HK-2 (cell line): Measurements from ENCODE around the gene STAB2.

Source experiments
- DNase-seq: peaks from one replicate; pipeline ENCODE4 v3.0.0-alpha.2; 2018; ENCODE audit not compliant: unreplicated experiment

The STAB2 gene

DNA sequence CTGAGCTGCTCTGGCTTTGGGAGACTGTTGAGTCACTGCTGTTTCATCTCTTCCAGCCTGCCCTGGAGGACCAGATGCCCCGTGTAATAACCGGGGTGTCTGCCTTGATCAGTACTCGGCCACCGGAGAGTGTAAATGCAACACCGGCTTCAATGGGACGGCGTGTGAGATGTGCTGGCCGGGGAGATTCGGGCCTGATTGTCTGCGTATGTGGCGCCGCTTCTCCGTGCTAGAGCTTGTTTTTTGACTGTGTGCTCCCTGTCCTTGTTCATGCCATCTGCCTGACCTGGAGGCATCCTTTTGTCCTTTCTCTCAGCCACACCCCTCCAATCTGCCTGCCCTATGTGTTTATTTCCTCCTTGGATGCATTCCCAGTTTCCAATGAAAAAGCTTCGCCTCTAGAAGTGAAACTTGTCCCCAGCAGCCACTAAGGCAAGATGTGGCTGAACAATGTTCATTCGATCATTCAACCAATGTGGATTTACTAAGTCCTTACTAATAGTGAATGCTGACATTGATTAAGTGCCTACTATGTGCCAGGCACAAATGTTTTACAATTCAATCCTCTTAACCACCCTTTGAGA, 155.4 kb downstream of the STAB2 start:
- DNase-seq, result no peak

DNA sequence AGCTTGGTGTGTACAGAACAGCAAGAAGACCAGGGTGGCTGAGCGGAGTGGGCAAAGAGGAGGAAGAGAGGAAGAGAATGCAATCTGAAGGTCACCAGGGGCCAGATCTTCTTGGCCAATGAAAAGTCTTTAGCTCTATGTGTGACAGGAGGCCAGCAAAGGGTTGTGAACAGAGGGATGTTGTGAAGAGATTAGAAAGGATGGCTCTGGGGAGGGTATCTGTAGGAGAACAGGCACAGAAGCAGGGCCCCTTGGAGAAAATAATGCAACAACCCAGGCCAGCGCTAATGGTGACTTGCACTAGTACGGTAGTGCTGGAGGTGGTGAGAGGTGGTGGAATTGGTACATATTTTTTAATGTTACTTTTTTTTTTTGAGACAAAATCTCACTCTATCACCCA, 156.7 kb downstream of the STAB2 start:
- DNase-seq, result no peak

DNA sequence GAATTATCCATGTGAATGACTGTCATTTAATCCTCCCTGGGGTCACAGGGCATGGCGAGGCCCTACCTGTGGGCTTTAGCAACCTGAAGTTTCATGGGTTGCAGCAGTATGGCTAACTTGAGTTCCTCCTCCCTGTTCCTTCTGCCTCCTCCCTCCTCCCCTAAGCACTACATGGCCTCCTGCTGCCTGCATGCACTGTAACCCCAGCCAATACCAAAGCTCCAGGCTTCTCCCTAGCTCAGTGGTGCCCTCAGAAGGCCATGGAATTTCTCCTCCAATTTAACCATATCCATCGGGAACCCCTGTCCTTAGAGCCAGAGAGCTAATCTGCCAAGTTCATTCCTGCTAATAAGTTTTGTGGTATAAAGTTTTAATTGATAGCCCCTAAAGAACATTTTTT, 158.9 kb downstream of the STAB2 start:
- DNase-seq, result no peak

DNA sequence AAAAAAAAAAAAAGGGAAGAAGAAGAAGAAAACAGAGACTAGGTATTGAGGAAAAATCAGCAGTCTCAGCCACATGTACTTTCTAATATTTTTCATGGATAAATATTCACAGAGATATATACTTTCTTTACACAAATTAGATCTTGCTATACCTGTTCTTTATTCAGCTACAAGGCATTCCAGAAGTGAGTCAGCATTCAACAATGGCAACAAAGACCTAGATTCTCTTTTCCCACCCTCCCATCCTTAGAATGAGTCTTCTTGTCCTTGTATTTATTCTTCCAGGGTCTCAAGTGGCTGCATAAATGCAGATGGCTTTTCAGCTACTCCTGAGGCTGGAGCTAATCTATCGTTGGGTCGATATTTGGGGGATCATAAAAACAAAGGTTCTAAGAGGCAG, 160.9 kb downstream of the STAB2 start:
- DNase-seq, result no peak

DNA sequence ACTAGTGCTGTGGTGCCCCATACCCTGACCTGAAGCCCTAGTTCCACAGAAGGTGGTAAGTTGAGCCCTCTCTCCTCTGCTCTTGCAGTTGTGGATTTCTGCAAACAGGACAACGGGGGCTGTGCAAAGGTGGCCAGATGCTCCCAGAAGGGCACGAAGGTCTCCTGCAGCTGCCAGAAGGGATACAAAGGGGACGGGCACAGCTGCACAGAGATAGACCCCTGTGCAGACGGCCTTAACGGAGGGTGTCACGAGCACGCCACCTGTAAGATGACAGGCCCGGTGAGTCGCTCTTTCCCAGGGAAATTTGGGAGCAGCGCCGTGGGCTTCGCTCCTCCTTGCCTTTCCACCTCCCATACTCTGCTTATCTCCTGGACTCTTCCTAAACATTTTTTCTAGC, 161.8 kb downstream of the STAB2 start:
- DNase-seq, result no peak

DNA sequence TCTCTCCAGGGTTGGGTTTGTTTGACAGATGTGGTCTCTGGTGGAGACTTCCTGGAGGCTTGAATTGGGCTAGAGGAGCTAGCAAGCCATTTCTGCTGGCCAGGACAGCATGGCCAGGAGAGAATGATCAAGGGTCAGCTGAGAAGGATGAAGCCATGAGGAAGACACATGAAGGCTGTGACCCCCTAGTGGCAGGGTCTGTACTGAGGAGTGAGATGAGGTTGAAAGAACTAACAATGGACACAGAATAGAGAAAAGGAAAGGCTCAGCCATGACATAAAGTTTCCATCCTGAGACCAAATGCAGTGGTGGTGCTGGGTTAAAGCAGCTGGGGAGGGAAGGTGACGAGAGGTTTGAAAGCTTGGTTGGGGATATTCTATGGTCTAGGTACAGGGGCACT, 164.1 kb downstream of the STAB2 start:
- no peak for DNase-seq

DNA sequence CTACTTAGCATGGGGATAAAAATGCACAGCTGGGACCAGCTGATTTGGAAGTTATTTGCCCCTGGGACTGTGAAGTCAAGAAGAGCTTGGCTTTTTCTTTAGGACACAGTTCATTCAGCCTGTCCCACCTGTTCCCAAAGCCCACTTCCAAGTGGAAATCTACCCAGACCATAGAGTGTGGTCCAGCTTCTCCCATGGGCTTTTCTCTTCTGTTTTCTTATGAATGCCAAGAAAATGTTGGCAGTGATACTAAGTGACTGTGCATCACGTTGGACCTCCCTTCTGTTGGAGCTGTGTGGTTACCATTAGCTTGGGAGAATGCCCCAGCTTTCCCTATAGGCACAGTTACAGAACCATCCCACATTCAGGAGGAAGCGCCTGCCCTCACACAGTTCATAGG, 164.5 kb downstream of the STAB2 start:
- no peak for DNase-seq

DNA sequence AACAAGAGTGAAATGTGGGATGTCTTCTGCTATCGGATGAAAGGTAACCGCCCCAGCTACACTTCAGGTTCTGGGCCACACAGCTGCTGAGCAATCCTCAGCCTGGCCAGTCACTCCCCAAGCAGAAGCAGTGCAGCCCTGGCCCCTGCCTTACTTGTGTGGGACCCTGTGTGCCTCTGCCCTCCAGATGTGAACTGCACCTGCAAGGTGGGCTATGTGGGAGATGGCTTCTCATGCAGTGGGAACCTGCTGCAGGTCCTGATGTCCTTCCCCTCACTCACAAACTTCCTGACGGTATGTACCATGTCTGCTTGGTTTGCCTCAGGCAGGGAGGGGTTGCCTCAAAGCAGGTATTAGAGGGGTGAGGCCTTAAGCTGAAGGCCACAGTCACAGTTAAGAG, 168.4 kb downstream of the STAB2 start:
- no peak for DNase-seq

DNA sequence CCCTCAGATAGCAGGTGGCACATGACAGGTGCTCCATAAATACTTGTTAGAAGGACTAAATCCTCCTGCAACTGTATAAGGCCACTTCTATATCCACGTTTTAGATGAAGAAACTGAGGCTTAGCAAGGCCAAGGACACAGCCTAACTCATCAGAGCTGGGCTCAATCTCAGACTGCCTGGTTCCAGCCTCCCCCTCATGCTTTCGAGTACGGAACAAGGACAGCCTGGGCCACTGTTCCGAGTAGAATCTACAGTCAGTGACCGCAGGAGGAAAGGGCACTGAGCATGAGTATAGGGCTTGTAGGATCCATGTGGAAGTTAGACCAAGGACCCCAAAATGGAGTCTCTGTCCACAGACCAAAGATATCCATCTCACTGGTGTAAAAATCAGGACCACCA, 169.4 kb downstream of the STAB2 start:
- DNase-seq, result no peak

DNA sequence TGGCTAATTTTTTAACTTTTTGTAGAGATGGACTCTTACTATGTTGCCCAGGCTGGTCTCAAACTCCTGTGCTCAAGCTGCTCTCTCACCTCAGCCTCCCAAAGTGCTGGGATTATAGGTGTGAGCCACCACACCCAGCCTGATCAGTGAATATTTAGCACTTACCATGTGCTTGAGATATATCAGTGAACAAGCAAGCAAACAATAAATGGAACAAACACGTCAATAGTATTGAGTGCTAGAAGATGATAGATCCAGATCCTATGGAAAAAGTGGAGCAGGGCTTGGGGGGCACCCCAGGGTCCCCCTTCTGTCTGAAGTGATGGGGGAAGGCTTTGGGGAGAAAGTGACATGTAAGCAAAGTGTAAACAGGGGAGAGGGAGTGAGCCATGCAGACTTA, 170.2 kb downstream of the STAB2 start:
- no peak for DNase-seq

DNA sequence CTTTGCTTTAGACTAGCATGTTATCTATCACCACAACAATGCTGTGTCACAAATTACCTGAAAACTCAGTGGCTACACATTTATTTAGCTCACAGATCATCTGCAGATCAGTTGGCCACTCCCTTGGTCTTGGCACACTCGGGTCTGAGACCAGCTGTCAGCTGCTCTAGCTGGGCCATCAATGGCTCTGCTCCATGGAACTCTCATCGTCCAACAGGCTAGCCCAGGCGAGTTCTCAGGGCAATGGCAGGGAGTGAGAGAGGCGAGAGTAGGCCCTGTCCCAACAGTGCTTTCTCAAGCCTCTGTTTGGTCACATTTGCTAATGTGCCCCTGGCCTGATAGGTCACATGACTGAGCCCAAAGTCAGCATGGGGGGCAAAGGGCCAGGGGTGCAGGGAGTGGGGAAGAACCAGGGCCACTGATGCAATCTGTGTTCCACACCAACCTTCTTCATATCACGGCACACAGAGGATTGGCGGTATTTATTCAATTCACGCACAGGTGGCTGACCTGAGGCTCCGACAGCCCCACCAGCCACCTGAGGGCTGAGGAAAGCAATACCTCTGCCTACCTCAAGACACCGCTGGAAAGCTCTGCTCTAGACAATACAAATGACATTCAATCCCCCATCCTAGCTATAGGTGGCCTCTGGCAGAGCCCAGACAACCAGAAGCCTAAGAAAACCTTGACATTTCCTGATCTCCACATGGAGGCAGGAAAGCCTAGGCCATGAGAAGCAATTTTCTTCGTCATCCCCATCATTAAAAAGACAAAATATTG, 171.4 kb downstream of the STAB2 start:
- no peak for DNase-seq

DNA sequence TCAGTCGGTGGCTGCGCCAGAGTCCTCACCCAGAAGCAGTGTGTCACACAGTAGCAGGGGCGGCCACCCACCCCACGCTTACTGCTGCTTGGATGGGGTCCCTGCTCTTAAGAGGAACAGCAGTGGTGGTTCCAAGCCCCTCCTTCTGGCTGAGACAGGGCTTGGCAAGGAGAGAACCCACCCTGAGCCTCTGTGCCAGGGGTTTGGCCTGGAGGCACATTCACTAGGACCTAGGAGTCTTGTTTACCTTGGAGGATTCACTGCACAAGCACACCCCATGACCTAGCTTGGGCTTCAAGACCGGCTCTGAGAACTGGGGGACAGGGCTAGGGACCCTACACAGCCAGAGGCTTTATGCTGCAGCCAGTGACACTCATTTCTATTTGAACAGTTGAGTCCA, 175.4 kb downstream of the STAB2 start:
- DNase-seq, result no peak

DNA sequence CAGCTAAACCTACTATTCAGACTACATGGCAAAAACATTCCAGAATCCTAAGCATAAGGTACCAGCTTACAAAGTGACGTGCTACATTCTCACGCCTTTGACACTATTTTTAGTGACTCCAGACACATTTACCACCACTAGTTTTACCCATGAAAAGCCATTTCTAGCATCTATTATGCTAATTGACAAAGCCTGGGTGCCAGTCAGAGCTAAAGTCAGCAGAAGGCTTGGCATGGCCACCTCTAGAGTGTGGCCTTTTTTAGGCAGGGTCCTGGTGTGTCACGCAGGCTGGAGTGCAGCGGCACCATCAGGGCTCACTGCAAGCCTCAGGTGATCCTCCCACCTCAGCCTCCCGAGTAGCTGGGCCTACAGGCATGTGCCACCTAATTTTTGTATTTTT, 178.2 kb downstream of the STAB2 start:
- DNase-seq, result no peak

DNA sequence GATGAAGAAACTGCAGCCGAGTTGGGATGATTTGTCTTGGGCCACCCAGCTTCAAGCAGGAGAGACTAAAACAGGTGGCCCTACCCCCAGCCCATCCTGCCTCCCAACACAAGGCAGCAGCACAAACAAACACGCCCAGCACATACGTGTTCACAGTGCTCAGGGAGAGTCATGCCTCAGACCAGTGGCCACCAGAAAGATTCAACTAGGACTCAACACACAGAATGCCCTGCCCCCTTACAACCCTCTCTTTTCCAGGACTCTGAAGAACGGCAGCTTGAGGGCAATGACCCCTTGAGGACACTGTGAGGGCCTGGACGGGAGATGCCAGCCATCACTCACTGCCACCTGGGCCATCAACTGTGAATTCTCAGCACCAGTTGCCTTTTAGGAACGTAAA, 179.0 kb downstream of the STAB2 start:
- DNase-seq, result no peak

DNA sequence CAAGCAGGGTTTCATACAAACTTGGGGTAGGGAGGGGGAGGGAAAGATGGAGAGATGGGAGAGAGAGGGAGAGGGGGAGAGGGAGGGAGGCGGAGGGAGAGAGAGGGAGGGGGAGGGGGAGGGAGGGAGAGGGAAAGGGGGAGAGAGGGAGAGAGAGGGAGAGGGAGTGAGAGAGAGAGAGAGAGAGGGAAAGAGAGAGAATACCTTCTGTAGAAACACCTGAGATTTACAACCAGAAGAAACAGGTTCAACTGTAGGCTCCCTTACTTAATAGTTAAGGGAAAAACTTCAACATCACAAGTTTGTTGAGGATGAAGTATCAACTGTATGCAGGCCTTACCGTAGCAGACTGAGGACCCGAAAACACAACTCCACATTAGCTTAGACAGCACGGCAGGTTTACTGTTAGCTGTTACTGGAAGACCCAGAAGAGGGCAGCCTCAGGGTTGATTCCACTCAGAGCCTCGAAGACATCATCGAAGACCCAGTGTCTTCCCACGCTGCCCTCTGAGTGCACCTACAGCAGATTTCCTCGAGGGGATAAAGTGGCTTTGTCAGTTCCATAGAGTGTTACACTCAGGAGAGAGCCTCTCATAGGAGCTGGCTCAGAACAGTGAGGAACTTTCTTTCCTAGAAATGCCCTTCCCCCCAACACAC, 181.5 kb downstream of the STAB2 start:
- no peak for DNase-seq

DNA sequence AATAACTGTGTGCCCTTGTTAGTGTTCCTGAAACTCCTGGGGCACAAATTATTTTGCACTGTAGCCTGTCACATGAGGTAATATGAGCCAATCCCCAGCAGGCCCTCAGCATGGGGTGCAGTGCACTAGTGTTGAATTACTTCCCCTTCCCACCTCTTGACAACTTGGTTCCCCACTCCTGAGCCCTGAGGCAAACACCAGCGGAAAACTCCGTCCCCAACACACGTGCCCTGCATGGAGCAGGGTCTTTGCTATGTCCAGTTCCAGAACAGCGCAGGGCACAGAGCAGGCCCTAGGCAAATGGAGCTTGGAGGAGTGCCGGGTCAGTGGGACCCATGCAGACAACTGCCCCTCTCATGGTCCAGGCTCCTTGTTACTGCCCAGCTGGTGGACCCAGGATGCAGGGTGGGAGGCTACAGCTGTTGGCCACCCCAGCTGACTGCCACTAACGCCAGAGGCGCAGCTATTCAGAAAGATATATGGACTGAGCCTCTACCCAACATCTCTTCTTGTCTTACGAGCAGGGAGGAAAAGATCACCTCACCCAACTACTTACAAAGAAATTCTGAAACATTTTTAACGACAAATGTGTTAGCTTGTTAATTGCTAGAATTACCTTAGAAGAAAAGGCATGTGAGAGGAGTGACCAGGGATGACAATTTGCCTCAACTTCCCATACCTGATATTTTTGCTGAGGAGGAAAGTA, 182.3 kb downstream of the STAB2 start:
- no peak for DNase-seq

DNA sequence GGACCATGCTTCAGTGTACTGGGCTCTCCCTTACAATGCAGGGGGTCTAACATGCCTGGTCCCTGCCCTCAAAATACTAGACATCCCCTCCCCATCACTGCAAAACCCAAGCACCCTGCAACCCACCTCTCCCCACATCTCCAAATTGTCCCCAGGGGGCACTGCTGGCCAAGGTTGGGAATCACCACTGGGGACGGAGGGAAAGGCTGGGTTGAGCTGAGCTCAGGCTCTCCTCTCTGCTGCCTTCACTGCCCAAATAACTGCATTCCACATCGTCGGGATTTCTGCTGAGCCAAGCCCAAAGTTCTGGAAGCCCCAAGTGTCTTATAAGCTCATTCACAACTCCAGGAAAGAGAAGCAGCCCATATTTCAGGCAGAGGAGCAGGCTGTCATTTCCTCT, 184.4 kb downstream of the STAB2 start:
- DNase-seq, result peak; percentile 38

DNA sequence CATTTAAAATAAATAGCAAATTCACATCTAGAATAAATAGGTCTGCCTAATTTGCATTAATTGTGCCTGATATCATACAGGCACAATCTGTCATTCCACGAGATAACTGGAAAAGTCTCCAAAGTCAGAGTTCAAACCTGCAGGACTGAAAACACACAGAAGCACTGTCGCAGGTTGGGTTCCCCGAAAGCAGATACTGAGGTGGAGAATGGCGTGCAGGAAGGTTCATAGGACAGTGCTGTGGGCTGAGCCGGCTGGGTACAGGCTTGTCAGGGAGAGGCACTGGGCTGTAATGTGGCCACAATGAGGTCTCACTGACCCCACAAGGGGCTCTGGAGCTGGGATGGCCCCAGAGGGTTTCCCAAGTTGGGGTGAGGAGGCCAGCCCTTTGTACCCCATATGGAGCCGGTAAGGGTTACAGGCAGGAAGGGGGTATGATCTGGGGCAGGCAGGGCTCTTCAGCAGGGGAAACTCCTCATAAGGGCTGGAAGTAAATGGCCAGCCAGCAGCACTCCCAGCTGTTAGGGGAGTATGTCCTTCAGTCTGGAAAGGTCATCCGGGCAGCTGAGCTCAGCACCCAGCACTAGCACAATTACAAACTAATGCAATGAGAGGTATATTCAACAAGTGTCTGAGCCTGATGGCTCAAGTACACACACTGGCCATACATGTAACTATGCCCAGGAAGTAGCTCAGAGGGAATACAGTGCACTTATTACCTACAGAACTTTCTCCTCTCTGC, 185.5 kb downstream of the STAB2 start:
- DNase-seq, result no peak

DNA sequence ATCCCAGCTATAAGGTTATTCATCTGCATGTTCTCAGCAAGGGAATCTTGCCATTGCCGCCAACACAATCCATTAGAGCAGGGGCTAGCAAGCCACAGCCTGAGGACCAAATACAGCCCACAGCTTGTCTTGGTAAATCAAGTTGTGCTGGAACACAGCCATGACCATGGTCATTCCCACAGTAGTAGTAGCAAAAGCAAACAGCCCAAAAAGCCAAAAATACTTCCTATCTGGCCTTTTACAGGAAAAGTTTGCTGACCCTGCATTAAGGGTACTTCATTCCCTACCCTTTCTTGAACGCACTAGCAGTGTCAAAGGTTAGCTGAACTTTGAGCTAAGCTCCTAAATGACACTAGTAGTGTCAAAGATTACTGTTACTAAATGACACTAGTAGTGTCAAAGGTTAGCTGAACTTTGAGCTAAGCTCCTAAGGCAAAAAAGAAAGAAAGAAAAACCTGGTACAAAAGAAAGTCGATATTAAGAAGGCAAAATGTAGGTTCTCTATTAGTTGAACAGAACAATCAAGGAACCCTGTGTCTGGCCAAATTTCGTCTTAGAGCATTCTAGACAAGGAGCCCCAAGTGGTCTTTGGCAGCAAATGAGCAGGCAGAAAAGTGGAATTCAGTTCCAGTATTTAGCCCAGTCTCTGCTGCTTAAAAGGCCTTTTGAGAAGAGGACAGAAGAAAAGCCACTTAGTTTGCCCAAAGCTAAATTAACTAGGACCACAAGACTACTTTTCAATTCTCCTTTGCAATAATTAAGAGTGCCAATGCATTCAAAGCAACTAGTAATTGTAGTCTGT, 186.2 kb downstream of the STAB2 start:
- DNase-seq, result no peak

DNA sequence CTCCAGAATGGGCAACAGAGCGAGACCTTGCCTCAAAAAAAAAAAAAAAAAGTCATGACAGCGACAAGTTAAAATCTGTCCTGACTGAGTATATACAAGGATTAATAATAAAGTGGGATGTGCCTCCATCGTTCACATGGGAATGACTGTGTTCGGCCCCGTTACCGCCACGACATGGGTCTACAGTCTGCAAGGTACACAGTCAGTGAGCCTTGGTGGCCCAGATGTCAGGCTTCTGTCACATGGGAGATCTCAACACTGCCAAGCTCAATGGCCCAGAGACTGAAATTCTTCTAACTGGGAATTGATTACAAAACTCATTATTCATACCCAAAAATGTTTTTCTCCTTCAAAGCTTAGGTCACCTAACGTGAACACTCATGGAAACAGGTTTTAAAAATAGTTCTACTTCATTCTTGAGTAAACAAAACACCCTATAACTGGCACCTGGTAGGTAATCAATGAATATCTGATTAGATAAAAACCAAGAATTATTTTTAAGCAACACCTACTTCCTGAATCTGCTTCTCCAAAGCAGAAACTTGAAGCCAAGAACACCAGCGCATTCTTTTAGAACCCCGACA, 188.0 kb downstream of the STAB2 start:
- DNase-seq, result no peak

DNA sequence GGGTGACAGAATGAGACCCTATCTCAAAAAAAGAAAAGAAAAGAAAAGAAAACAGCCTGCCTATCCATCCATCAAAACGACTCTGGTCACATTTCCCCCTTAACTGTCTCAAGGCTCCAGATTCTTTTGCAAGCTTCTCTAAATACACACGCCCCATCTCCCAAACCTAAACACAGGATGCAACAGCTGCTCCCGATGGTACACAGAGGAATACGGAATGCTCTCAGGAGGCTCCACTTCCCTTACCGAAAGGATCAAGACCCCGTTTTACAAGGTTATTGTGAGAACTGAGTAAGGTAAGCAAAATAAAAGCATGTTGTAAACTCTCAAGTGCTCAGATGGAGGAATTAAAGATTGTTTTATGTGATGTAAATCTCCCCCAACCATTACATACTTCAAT, 191.7 kb downstream of the STAB2 start:
- DNase-seq, result no peak
